ENCODE measurements around the gene ATPAF2.
A peak's percentile ranks its signal among the peaks of the same experiment; 100 is the strongest.

The ATPAF2 gene

GRCh38 chr17:18040261-18040858, 1.4 kb upstream of the ATPAF2 start:
- DNase-seq (ENCODE audit: extremely low read depth, low read depth): no peak
- TF ChIP-seq CTCF (IDR thresholded peaks at IDR 0.05; ENCODE audit: low read depth, low read length): no peak

- no peak for DNase-seq (ENCODE audit: extremely low read depth, low read depth)
- no peak for TF ChIP-seq CTCF (IDR thresholded peaks at IDR 0.05; ENCODE audit: low read depth, low read length)
These were observed 730 bp upstream of the ATPAF2 start for GRCh38 chr17:18039535-18040260.

- no peak for DNase-seq (ENCODE audit: extremely low read depth, low read depth)
- TF ChIP-seq CTCF (IDR thresholded peaks at IDR 0.05; ENCODE audit: low read depth, low read length): no peak
These were observed 668 bp downstream of the ATPAF2 start for GRCh38 chr17:18038149-18038850.

GRCh38 chr17:18037486-18037885, 1.5 kb downstream of the ATPAF2 start:
- DNase-seq (ENCODE audit: extremely low read depth, low read depth): no peak
- no peak for TF ChIP-seq CTCF (IDR thresholded peaks at IDR 0.05; ENCODE audit: low read depth, low read length)

GRCh38 chr17:18035704-18036103, 3.3 kb downstream of the ATPAF2 start:
- DNase-seq (ENCODE audit: extremely low read depth, low read depth): no peak
- TF ChIP-seq CTCF (IDR thresholded peaks at IDR 0.05; ENCODE audit: low read depth, low read length): no peak

GRCh38 chr17:18033442-18034099, 5.4 kb downstream of the ATPAF2 start:
- peak; percentile 69 for DNase-seq (ENCODE audit: extremely low read depth, low read depth)
- peak; percentile 52 for TF ChIP-seq CTCF (IDR thresholded peaks at IDR 0.05; ENCODE audit: low read depth, low read length)

All from AG09319 (cell line).